ENCODE results near the gene HINT2.

DNA sequence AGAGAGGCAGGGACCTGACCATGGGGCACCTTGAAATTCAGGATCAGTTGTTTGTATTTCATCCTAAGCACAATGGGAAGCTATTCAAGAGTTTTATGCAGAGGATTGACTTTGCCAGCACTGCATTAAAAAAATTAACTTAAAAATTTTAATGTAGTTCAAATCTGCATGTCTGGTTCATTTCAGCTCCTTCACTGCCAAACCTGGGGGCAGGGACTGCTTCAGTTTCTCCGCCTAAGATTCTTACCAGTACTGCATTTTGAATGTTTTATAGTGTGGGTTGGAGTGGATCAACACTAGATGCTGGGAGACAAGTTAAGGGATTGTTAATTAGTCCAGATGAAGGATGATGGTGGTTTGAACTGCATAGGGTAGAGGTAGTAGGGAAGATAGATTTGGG lies 45.1 kb downstream of the HINT2 start:
- TF ChIP-seq, protein P1, sequence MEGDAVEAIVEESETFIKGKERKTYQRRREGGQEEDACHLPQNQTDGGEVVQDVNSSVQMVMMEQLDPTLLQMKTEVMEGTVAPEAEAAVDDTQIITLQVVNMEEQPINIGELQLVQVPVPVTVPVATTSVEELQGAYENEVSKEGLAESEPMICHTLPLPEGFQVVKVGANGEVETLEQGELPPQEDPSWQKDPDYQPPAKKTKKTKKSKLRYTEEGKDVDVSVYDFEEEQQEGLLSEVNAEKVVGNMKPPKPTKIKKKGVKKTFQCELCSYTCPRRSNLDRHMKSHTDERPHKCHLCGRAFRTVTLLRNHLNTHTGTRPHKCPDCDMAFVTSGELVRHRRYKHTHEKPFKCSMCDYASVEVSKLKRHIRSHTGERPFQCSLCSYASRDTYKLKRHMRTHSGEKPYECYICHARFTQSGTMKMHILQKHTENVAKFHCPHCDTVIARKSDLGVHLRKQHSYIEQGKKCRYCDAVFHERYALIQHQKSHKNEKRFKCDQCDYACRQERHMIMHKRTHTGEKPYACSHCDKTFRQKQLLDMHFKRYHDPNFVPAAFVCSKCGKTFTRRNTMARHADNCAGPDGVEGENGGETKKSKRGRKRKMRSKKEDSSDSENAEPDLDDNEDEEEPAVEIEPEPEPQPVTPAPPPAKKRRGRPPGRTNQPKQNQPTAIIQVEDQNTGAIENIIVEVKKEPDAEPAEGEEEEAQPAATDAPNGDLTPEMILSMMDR (IDR thresholded peaks at IDR 0.05): no peak
- TF ChIP-seq POLR2A (IDR thresholded peaks at IDR 0.05) (no peak), POLR2AphosphoS5 (IDR thresholded peaks at IDR 0.05) (no peak), EP300 (IDR thresholded peaks at IDR 0.05) (no peak)

Measured in stomach (tissue), 4 donors.